ENCODE data around the gene PTPN9. TPM values are rescaled to one million over a fixed set of nuclear protein-coding genes. Genes with fewer than 3 reads are reported as not detected.

PTPN9 gene
- total RNA-seq, 1 donor, result 24.0 TPM

Small RNAs within 50 kb of the gene (small RNA-seq; reads per million reads assigned to genes)
- gene AC105036.1, result not detected
- not detected for gene AC105036.2

Other genes with a start within 250 kb of the PTPN9 start
- gene COMMD4, start 243.3 kb downstream of the PTPN9 start, total RNA-seq (ENCODE audit: low replicate concordance), result 54.1 and 66.8 TPM in 2 replicates
- gene NEIL1, start 232.3 kb downstream of the PTPN9 start, total RNA-seq (ENCODE audit: low replicate concordance), result 3.5 and 3.8 TPM in 2 replicates
- 92.6 and 113 TPM in 2 replicates for gene MAN2C1, start 210.7 kb downstream of the PTPN9 start, total RNA-seq (ENCODE audit: low replicate concordance)
- gene SIN3A, start 127.6 kb downstream of the PTPN9 start, total RNA-seq (ENCODE audit: low replicate concordance), result 37.3 and 52.9 TPM in 2 replicates
- gene SNUPN, start 46.4 kb upstream of the PTPN9 start, total RNA-seq (ENCODE audit: low replicate concordance), result 41.5 and 43.3 TPM in 2 replicates
- gene IMP3, start 60.9 kb upstream of the PTPN9 start, total RNA-seq (ENCODE audit: low replicate concordance), result 81.7 and 82.1 TPM in 2 replicates
- gene SNX33, start 68.6 kb upstream of the PTPN9 start, total RNA-seq (ENCODE audit: low replicate concordance), result 27.8 and 35.2 TPM in 2 replicates
- gene CSPG4, start 133.5 kb upstream of the PTPN9 start, total RNA-seq (ENCODE audit: low replicate concordance), result 12.0 and 27.8 TPM in 2 replicates